ENCODE results near the gene PLXNA2.

The PLXNA2 gene

GRCh38 chr1:208077232-208078075 is 166.7 kb downstream of the PLXNA2 start:
- Histone ChIP-seq H3K4me3 (ENCODE audit: low read depth in 1 of 2, low read length in 2 of 2) (no peak overlapping the region), H3K36me3 (ENCODE audit: control insufficient read depth in 1 of 2, insufficient read depth in 2 of 2, low read length in 2 of 2) (peaks cover 27 to 44% of the 10 kb centered on the region in 2 donors), H3K27me3 (ENCODE audit: low read depth, low read length) (no peaks in the 10 kb centered on the region), H3K4me1 (ENCODE audit: control insufficient read depth in 1 of 2, insufficient read depth in 2 of 2, low read length in 2 of 2) (no peaks in the 10 kb centered on the region), H3K9me3 (ENCODE audit: control insufficient read depth in 1 of 2, low read length in 2 of 2) (no peaks in the 10 kb centered on the region), H3K27ac (ENCODE audit: low read length) (no peak overlapping the region)

GRCh38 chr1:208074353-208074752 is 169.8 kb downstream of the PLXNA2 start:
- H3K4me3 ChIP-seq (ENCODE audit: low read depth in 1 of 2, low read length in 2 of 2) = no peak overlapping the region
- H3K36me3 ChIP-seq (ENCODE audit: control insufficient read depth in 1 of 2, insufficient read depth in 2 of 2, low read length in 2 of 2) = peaks cover 22 to 43% of the 10 kb centered on the region in 2 donors
- no peak overlapping the region for H3K27ac ChIP-seq (ENCODE audit: low read length)
- no peaks in the 10 kb centered on the region for H3K27me3 ChIP-seq (ENCODE audit: low read depth, low read length)
- no peaks in the 10 kb centered on the region for H3K4me1 ChIP-seq (ENCODE audit: control insufficient read depth in 1 of 2, insufficient read depth in 2 of 2, low read length in 2 of 2)
- no peaks in the 10 kb centered on the region for H3K9me3 ChIP-seq (ENCODE audit: control insufficient read depth in 1 of 2, low read length in 2 of 2)

- H3K4me1 ChIP-seq (ENCODE audit: control insufficient read depth in 1 of 2, insufficient read depth in 2 of 2, low read length in 2 of 2) = no peaks in the 10 kb centered on the region
- no peak overlapping the region for H3K27ac ChIP-seq (ENCODE audit: low read length)
- H3K9me3 ChIP-seq (ENCODE audit: control insufficient read depth in 1 of 2, low read length in 2 of 2) = no peaks in the 10 kb centered on the region
- peaks cover 14 to 29% of the 10 kb centered on the region in 2 donors for H3K36me3 ChIP-seq (ENCODE audit: control insufficient read depth in 1 of 2, insufficient read depth in 2 of 2, low read length in 2 of 2)
- H3K4me3 ChIP-seq (ENCODE audit: low read depth in 1 of 2, low read length in 2 of 2) = no peak overlapping the region
- no peaks in the 10 kb centered on the region for H3K27me3 ChIP-seq (ENCODE audit: low read depth, low read length)
Measured at GRCh38 chr1:208071435-208072031, 172.7 kb downstream of the PLXNA2 start.

GRCh38 chr1:208069908-208070307 is 174.3 kb downstream of the PLXNA2 start:
- Histone ChIP-seq H3K36me3 (ENCODE audit: control insufficient read depth in 1 of 2, insufficient read depth in 2 of 2, low read length in 2 of 2) (peaks cover 14 to 29% of the 10 kb centered on the region in 2 donors), H3K4me3 (ENCODE audit: low read depth in 1 of 2, low read length in 2 of 2) (no peak overlapping the region), H3K9me3 (ENCODE audit: control insufficient read depth in 1 of 2, low read length in 2 of 2) (no peaks in the 10 kb centered on the region), H3K4me1 (ENCODE audit: control insufficient read depth in 1 of 2, insufficient read depth in 2 of 2, low read length in 2 of 2) (no peaks in the 10 kb centered on the region), H3K27me3 (ENCODE audit: low read depth, low read length) (no peaks in the 10 kb centered on the region), H3K27ac (ENCODE audit: low read length) (no peak overlapping the region)

GRCh38 chr1:208069317-208069716 is 174.9 kb downstream of the PLXNA2 start:
- no peaks in the 10 kb centered on the region for H3K4me1 ChIP-seq (ENCODE audit: control insufficient read depth in 1 of 2, insufficient read depth in 2 of 2, low read length in 2 of 2)
- H3K36me3 ChIP-seq (ENCODE audit: control insufficient read depth in 1 of 2, insufficient read depth in 2 of 2, low read length in 2 of 2) = peaks cover 14 to 29% of the 10 kb centered on the region in 2 donors
- H3K9me3 ChIP-seq (ENCODE audit: control insufficient read depth in 1 of 2, low read length in 2 of 2) = no peaks in the 10 kb centered on the region
- H3K27ac ChIP-seq (ENCODE audit: low read length) = no peak overlapping the region
- no peak overlapping the region for H3K4me3 ChIP-seq (ENCODE audit: low read depth in 1 of 2, low read length in 2 of 2)
- no peaks in the 10 kb centered on the region for H3K27me3 ChIP-seq (ENCODE audit: low read depth, low read length)

- no peaks in the 10 kb centered on the region for H3K27me3 ChIP-seq (ENCODE audit: low read depth, low read length)
- H3K9me3 ChIP-seq (ENCODE audit: control insufficient read depth in 1 of 2, low read length in 2 of 2) = no peaks in the 10 kb centered on the region
- H3K27ac ChIP-seq (ENCODE audit: low read length) = no peak overlapping the region
- H3K4me1 ChIP-seq (ENCODE audit: control insufficient read depth in 1 of 2, insufficient read depth in 2 of 2, low read length in 2 of 2) = no peaks in the 10 kb centered on the region
- H3K36me3 ChIP-seq (ENCODE audit: control insufficient read depth in 1 of 2, insufficient read depth in 2 of 2, low read length in 2 of 2) = peaks cover 14 to 26% of the 10 kb centered on the region in 2 donors
- H3K4me3 ChIP-seq (ENCODE audit: low read depth in 1 of 2, low read length in 2 of 2) = no peak overlapping the region
Measured at GRCh38 chr1:208068908-208069307, 175.3 kb downstream of the PLXNA2 start.

DNA sequence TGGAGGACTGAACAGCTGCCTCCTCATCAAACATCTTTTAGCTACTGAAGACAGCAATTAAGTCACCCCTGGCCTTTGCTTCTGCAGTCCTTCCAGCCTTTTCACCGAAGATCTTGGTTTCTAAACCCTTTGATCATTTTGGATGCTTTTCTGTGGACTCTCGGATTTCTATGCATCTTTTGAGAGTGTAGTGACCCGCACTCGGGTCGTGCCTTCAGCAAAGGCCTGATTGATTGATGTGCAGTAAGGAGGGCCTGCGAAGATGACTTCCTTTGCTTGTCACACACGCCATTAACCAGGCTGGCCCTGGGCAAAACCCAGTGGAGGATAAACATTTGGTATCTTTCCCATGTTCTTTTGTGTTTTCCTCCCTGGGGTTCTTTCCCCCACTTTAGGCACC is 175.8 kb downstream of the PLXNA2 start:
- Histone ChIP-seq H3K27me3 (ENCODE audit: low read depth, low read length) (no peaks in the 10 kb centered on the region), H3K36me3 (ENCODE audit: control insufficient read depth in 1 of 2, insufficient read depth in 2 of 2, low read length in 2 of 2) (peaks cover 14 to 22% of the 10 kb centered on the region in 2 donors), H3K4me1 (ENCODE audit: control insufficient read depth in 1 of 2, insufficient read depth in 2 of 2, low read length in 2 of 2) (no peaks in the 10 kb centered on the region), H3K9me3 (ENCODE audit: control insufficient read depth in 1 of 2, low read length in 2 of 2) (no peaks in the 10 kb centered on the region), H3K4me3 (ENCODE audit: low read depth in 1 of 2, low read length in 2 of 2) (no peak overlapping the region), H3K27ac (ENCODE audit: low read length) (no peak overlapping the region)

DNA sequence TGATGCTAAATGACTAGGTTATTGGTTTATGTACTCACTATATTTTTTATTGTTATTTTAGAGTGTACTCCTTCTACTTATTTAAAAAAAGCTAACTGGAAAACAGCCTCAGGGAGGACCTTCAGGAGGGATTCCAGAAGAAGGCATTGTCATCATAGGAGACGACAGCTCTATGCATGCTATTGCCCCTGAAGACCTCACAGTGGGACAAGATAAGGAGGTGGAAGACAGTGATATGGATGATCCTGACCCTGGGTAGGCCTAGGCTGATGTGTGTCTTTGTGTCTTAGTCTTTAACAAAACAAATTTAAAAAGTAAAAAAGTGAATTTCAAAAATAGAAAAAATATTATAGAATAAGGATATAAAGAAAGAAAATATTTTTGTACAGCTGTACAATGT is 177.6 kb downstream of the PLXNA2 start:
- Histone ChIP-seq H3K9me3 (ENCODE audit: control insufficient read depth in 1 of 2, low read length in 2 of 2) (no peaks in the 10 kb centered on the region), H3K36me3 (ENCODE audit: control insufficient read depth in 1 of 2, insufficient read depth in 2 of 2, low read length in 2 of 2) (peaks cover 17 to 18% of the 10 kb centered on the region in 2 donors), H3K27ac (ENCODE audit: low read length) (no peak overlapping the region), H3K27me3 (ENCODE audit: low read depth, low read length) (no peaks in the 10 kb centered on the region), H3K4me3 (ENCODE audit: low read depth in 1 of 2, low read length in 2 of 2) (no peak overlapping the region), H3K4me1 (ENCODE audit: control insufficient read depth in 1 of 2, insufficient read depth in 2 of 2, low read length in 2 of 2) (no peaks in the 10 kb centered on the region)

DNA sequence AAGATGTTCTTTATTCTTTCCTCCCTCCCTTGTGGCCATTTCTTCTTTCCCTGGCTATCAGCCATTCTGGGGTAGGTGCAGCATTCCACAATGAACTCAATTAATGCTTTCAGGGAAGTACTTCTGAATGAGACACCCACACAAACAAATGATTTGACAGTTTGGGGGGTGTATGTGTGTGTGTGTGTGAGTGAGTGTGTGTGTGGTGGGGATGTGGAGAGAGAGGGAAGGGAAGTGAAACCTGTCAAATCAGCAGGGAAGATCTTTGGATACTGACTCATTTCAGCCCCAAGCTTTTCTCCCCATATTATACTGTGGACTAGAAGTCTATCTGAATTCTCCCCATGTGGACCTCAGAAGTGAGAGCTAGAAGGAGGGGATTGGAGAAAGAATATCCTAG is 178.3 kb downstream of the PLXNA2 start:
- peaks cover 10 to 18% of the 10 kb centered on the region in 2 donors for H3K36me3 ChIP-seq (ENCODE audit: control insufficient read depth in 1 of 2, insufficient read depth in 2 of 2, low read length in 2 of 2)
- H3K4me1 ChIP-seq (ENCODE audit: control insufficient read depth in 1 of 2, insufficient read depth in 2 of 2, low read length in 2 of 2) = no peaks in the 10 kb centered on the region
- no peaks in the 10 kb centered on the region for H3K27me3 ChIP-seq (ENCODE audit: low read depth, low read length)
- no peak overlapping the region for H3K4me3 ChIP-seq (ENCODE audit: low read depth in 1 of 2, low read length in 2 of 2)
- H3K9me3 ChIP-seq (ENCODE audit: control insufficient read depth in 1 of 2, low read length in 2 of 2) = no peaks in the 10 kb centered on the region
- H3K27ac ChIP-seq (ENCODE audit: low read length) = no peak overlapping the region

DNA sequence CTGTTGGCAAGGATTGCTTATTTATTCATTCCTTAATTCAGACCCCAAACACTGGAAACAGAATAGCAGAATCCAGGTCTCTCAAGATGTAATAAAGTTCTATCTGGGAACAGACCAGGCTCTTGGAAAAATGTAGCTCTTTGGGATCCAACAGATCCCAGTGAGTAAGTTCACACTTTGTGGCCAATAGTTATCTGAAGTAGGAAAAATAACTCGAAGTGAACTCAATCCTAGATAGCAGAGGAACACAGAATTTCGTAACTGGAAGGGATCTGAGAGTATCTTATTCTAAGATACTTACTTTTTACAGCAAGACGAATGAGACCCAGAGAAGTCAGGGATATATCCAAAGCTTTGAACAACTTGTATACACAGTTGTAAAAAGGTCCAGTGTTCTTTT is 182.6 kb downstream of the PLXNA2 start:
- H3K9me3 ChIP-seq (ENCODE audit: control insufficient read depth in 1 of 2, low read length in 2 of 2) = no peaks in the 10 kb centered on the region
- H3K4me3 ChIP-seq (ENCODE audit: low read depth in 1 of 2, low read length in 2 of 2) = no peak overlapping the region
- H3K27ac ChIP-seq (ENCODE audit: low read length) = no peak overlapping the region
- H3K36me3 ChIP-seq (ENCODE audit: control insufficient read depth in 1 of 2, insufficient read depth in 2 of 2, low read length in 2 of 2) = peaks cover 14 to 24% of the 10 kb centered on the region in 2 donors
- peaks cover 0 to 5% of the 10 kb centered on the region in 2 donors for H3K4me1 ChIP-seq (ENCODE audit: control insufficient read depth in 1 of 2, insufficient read depth in 2 of 2, low read length in 2 of 2)
- H3K27me3 ChIP-seq (ENCODE audit: low read depth, low read length) = no peaks in the 10 kb centered on the region

DNA sequence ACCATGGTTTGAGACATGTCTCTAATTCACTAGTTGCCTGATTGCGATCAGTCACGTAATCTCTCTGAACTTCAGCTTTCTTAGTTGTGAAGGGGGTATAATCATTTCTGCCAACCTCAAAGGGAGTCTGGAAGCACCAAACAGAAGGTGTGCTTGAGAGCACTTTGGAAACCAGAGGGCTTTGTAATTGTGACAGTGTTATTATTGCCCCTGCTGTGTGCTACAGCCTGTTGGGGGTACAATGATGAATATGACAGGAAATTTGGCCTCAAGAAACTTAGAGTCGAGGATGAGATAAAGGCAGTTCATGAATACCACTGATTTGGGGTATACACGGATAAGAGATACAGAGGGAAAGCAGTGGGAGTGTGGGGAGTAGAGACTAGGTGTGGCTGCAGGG is 183.1 kb downstream of the PLXNA2 start:
- Histone ChIP-seq H3K4me3 (ENCODE audit: low read depth in 1 of 2, low read length in 2 of 2) (no peak overlapping the region), H3K9me3 (ENCODE audit: control insufficient read depth in 1 of 2, low read length in 2 of 2) (no peaks in the 10 kb centered on the region), H3K36me3 (ENCODE audit: control insufficient read depth in 1 of 2, insufficient read depth in 2 of 2, low read length in 2 of 2) (peaks cover 19 to 24% of the 10 kb centered on the region in 2 donors), H3K27ac (ENCODE audit: low read length) (no peak overlapping the region), H3K4me1 (ENCODE audit: control insufficient read depth in 1 of 2, insufficient read depth in 2 of 2, low read length in 2 of 2) (peaks cover 0 to 5% of the 10 kb centered on the region in 2 donors), H3K27me3 (ENCODE audit: low read depth, low read length) (no peaks in the 10 kb centered on the region)
